WTC11 (cell line): Measurements from ENCODE around the gene ZNF532. TPM values are rescaled to one million over a fixed set of nuclear protein-coding genes. Genes with fewer than 3 reads are reported as not detected.

Experiments
- ATAC-seq: fragments of 200-7000 bp; cut with Tn5 transposase; 2 replicates; pipeline ENCODE4 v1.10.0; 2021; ENCODE audit warnings: mild to moderate bottlenecking, moderate library complexity
- CTCF ChIA-PET: fragments of 300-600 bp; sonication (Branson Sonifier 250); formaldehyde crosslinking; loops from one replicate; lab custom pipeline; 2021; ENCODE audit warnings: antibody characterized with exemption; lab: Charles Lee
- POLR2A ChIA-PET: fragments of 350-600 bp; sonication (Branson Sonifier 250); formaldehyde crosslinking; loops from one replicate; lab custom pipeline; 2021; ENCODE audit warnings: antibody characterized with exemption; lab: Charles Lee
- DNase-seq: peaks from one replicate; pipeline ENCODE4 v3.0.0; 2021; ENCODE audit warnings: low spot score
- H3K27ac Mint-ChIP-seq: 2 replicates; pipeline ENCODE4 v1.8.0; 2021; ENCODE audit warnings: mixed read lengths
- H3K27me3 Mint-ChIP-seq: 2 replicates; pipeline ENCODE4 v1.8.0; 2021; ENCODE audit warnings: low read depth, mild to moderate bottlenecking, moderate library complexity, mixed read lengths
- H3K36me3 Mint-ChIP-seq: 2 replicates; pipeline ENCODE4 v1.8.0; 2021; ENCODE audit warnings: mixed read lengths
- H3K4me1 Mint-ChIP-seq: 2 replicates; pipeline ENCODE4 v1.8.0; 2022; ENCODE audit warnings: mixed read lengths
- H3K4me3 Mint-ChIP-seq: 2 replicates; pipeline ENCODE4 v1.8.0; 2021; ENCODE audit warnings: mild to moderate bottlenecking, moderate library complexity, mixed read lengths
- H3K9me3 Mint-ChIP-seq: 2 replicates; pipeline ENCODE4 v1.8.0; 2021; ENCODE audit warnings: mixed read lengths
- AR ChIP-seq: fragments of 250-450 bp; sonication (Bioruptor Pico); IDR thresholded peaks from 2 replicates; pipeline ENCODE4 v1.9.0; 2021; ENCODE audit warnings: mild to moderate bottlenecking
- ATF3 ChIP-seq: sonication (generic); formaldehyde crosslinking; conservative IDR thresholded peaks from 2 replicates; pipeline ENCODE4 v1.8.1; 2022; ENCODE audit warnings: mild to moderate bottlenecking, missing genetic modification reagents
- CREB1 ChIP-seq: sonication (generic); formaldehyde crosslinking; IDR thresholded peaks from 2 replicates; pipeline ENCODE4 v1.8.0; 2023; ENCODE audit warnings: mild to moderate bottlenecking, missing genetic modification reagents
- EMX1 ChIP-seq: fragments of 250-450 bp; sonication (Bioruptor Pico); IDR thresholded peaks from 2 replicates; pipeline ENCODE4 v1.8.0; 2021; ENCODE audit warnings: mild to moderate bottlenecking
- ERG ChIP-seq: fragments of 250-450 bp; sonication (Bioruptor Pico); IDR thresholded peaks from 2 replicates; pipeline ENCODE4 v1.8.0; 2021; ENCODE audit warnings: mild to moderate bottlenecking
- GRHL2 ChIP-seq: fragments of 250-450 bp; sonication (Bioruptor Pico); IDR thresholded peaks from 2 replicates; pipeline ENCODE4 v1.8.0; 2022; ENCODE audit warnings: mild to moderate bottlenecking, moderate library complexity; ENCODE audit not compliant: insufficient replicate concordance, severe bottlenecking
- GTF2I ChIP-seq: fragments of 250-450 bp; sonication (Bioruptor Pico); conservative IDR thresholded peaks from 2 replicates; pipeline ENCODE4 v1.4.0; 2021; ENCODE audit warnings: mild to moderate bottlenecking
- HMGA2 ChIP-seq: fragments of 250-450 bp; sonication (Bioruptor Pico); IDR thresholded peaks from 2 replicates; pipeline ENCODE4 v1.4.0; 2021; ENCODE audit warnings: mild to moderate bottlenecking, moderate library complexity
- IRF1 ChIP-seq: sonication (generic); formaldehyde crosslinking; IDR thresholded peaks from 2 replicates; pipeline ENCODE4 v1.8.0; 2023; ENCODE audit warnings: missing genetic modification reagents
- JUN ChIP-seq: sonication (generic); formaldehyde crosslinking; IDR thresholded peaks from 2 replicates; pipeline ENCODE4 v1.8.0; 2023; ENCODE audit warnings: mild to moderate bottlenecking, missing genetic modification reagents
- MAX ChIP-seq: sonication (generic); formaldehyde crosslinking; IDR thresholded peaks from 2 replicates; pipeline ENCODE4 v1.8.0; 2022; ENCODE audit warnings: mild to moderate bottlenecking, missing genetic modification reagents
- MYBL2 ChIP-seq: sonication (generic); formaldehyde crosslinking; IDR thresholded peaks from 2 replicates; pipeline ENCODE4 v1.8.1; 2023; ENCODE audit warnings: mild to moderate bottlenecking, moderate library complexity, missing genetic modification reagents
- NFE2L1 ChIP-seq: sonication (generic); formaldehyde crosslinking; IDR thresholded peaks from 2 replicates; pipeline ENCODE4 v1.8.1; 2023; ENCODE audit warnings: missing genetic modification reagents
- NR3C1 ChIP-seq: sonication (generic); formaldehyde crosslinking; conservative IDR thresholded peaks from 2 replicates; pipeline ENCODE4 v1.8.1; 2023; ENCODE audit warnings: low read depth, mild to moderate bottlenecking, missing genetic modification reagents
- OVOL2 ChIP-seq: fragments of 250-450 bp; sonication (Bioruptor Pico); IDR thresholded peaks from 2 replicates; pipeline ENCODE4 v1.9.0; 2021; ENCODE audit warnings: mild to moderate bottlenecking, borderline replicate concordance
- SMAD3 ChIP-seq: sonication (generic); formaldehyde crosslinking; IDR thresholded peaks from 2 replicates; pipeline ENCODE4 v1.8.0; 2022; ENCODE audit warnings: missing genetic modification reagents, mild to moderate bottlenecking, borderline replicate concordance
- SMAD4 ChIP-seq: sonication (generic); formaldehyde crosslinking; IDR thresholded peaks from 2 replicates; pipeline ENCODE4 v1.8.0; 2022; ENCODE audit warnings: mild to moderate bottlenecking, missing genetic modification reagents
- SOX15 ChIP-seq: fragments of 250-450 bp; sonication (Bioruptor Pico); IDR thresholded peaks from 2 replicates; pipeline ENCODE4 v1.9.0; 2021; ENCODE audit warnings: mild to moderate bottlenecking
- SP1 ChIP-seq: sonication (generic); formaldehyde crosslinking; conservative IDR thresholded peaks from 2 replicates; pipeline ENCODE4 v1.8.1; 2022; ENCODE audit warnings: missing genetic modification reagents
- TEAD1 ChIP-seq: sonication (generic); formaldehyde crosslinking; IDR thresholded peaks from 2 replicates; pipeline ENCODE4 v1.8.0; 2022; ENCODE audit warnings: mild to moderate bottlenecking, missing genetic modification reagents
- USF1 ChIP-seq: sonication (generic); formaldehyde crosslinking; IDR thresholded peaks from 2 replicates; pipeline ENCODE4 v1.8.0; 2022; ENCODE audit warnings: mild to moderate bottlenecking, missing genetic modification reagents
- ZBTB21 ChIP-seq: sonication (generic); formaldehyde crosslinking; IDR thresholded peaks from 2 replicates; pipeline ENCODE4 v1.8.1; 2023; ENCODE audit warnings: mild to moderate bottlenecking, missing genetic modification reagents, borderline replicate concordance
- ZBTB43 ChIP-seq: sonication (generic); formaldehyde crosslinking; IDR thresholded peaks from 2 replicates; pipeline ENCODE4 v1.8.1; 2023; ENCODE audit warnings: mild to moderate bottlenecking, missing genetic modification reagents
- ZNF121 ChIP-seq: sonication (generic); formaldehyde crosslinking; IDR thresholded peaks from 2 replicates; pipeline ENCODE4 v1.8.0; 2023; ENCODE audit warnings: missing genetic modification reagents
- ZNF396 ChIP-seq: fragments of 250-450 bp; sonication (Bioruptor Pico); IDR thresholded peaks from 2 replicates; pipeline ENCODE4 v1.8.0; 2021; ENCODE audit warnings: mild to moderate bottlenecking, moderate library complexity, borderline replicate concordance
- total RNA-seq: library from RNA; stranded (reverse); gene quantifications from 3 replicates; pipeline ENCODE4 v1.2.3, GENCODE V29; 2021

ZNF532 gene
- total RNA-seq, 1 experiment from 2014 or later = 171 TPM

- no peaks in the 10 kb centered on the region; the same call in 1 of the 2 replicates for H3K27me3 Mint-ChIP-seq
- no peak overlapping the region for H3K4me3 Mint-ChIP-seq
- DNase-seq (no peak), ATAC-seq (peak; percentile 69)
- POLR2A ChIA-PET = no interaction called here
- CTCF ChIA-PET = interaction anchor here (0.7 to 1.1 kb wide), 3 partner anchors 22 to 241 kb away, joined by 3 to 4 read pairs (median 4); no protein-coding TSS in a partner anchor
- H3K27ac Mint-ChIP-seq = peak overlapping the region; percentile 83
- TF ChIP-seq MAX = no peak
- TF ChIP-seq ZBTB21 = no peak
- no peak for TF ChIP-seq ZBTB43 (CRISPR knock-in tag)
- TF ChIP-seq ATF3 (CRISPR knock-in tag) = no peak
- TF ChIP-seq JUN (CRISPR knock-in tag) = no peak
- no peak for TF ChIP-seq IRF1 (CRISPR knock-in tag)
- peaks cover 3% of the 10 kb centered on the region; the same call in 1 of the 2 replicates for H3K36me3 Mint-ChIP-seq
- H3K4me1 Mint-ChIP-seq = peaks cover 38% of the 10 kb centered on the region
- peaks cover 10% of the 10 kb centered on the region for H3K9me3 Mint-ChIP-seq
Observed at GRCh38 chr18:59005262-59005661, 140.6 kb downstream of the ZNF532 start.

GRCh38 chr18:59006461-59007067 is 141.9 kb downstream of the ZNF532 start:
- peaks cover 10% of the 10 kb centered on the region for H3K9me3 Mint-ChIP-seq
- H3K36me3 Mint-ChIP-seq = peaks cover 3% of the 10 kb centered on the region; the same call in 1 of the 2 replicates
- no peak for TF ChIP-seq HMGA2 (CRISPR knock-in tag)
- no peak for TF ChIP-seq AR (CRISPR knock-in tag)
- TF ChIP-seq TEAD1 (CRISPR knock-in tag) = no peak
- TF ChIP-seq ERG (CRISPR knock-in tag) = no peak
- no peak for TF ChIP-seq ZNF396

GRCh38 chr18:59008302-59008974 is 143.8 kb downstream of the ZNF532 start:
- Mint-ChIP-seq H3K27me3 (no peaks in the 10 kb centered on the region; the same call in 1 of the 2 replicates), H3K36me3 (peaks cover 3% of the 10 kb centered on the region; the same call in 1 of the 2 replicates), H3K4me1 (peaks cover 26% of the 10 kb centered on the region), H3K27ac (peak overlapping the region; percentile 89), H3K9me3 (peaks cover 10% of the 10 kb centered on the region), H3K4me3 (peak overlapping the region; percentile 14; the same call in 1 of the 2 replicates)
- POLR2A ChIA-PET = interaction anchor here (0.6 to 0.7 kb wide), 3 partner anchors 33 to 526 kb away, joined by 3 read pairs; no protein-coding TSS in a partner anchor
- CTCF ChIA-PET = interaction anchor here (0.6 to 1.4 kb wide), 9 partner anchors 35 to 245 kb away, joined by 3 to 5 read pairs (median 3); no protein-coding TSS in a partner anchor
- DNase-seq (no peak), ATAC-seq (peak; percentile 75)
- TF ChIP-seq NFE2L1 (CRISPR knock-in tag) (no peak), SMAD4 (CRISPR knock-in tag) (no peak), ZNF396 (no peak), NR3C1 (no peak), SMAD3 (no peak), CREB1 (CRISPR knock-in tag) (no peak), ZNF121 (CRISPR knock-in tag) (no peak), USF1 (CRISPR knock-in tag) (no peak), GRHL2 (CRISPR knock-in tag) (no peak), SP1 (no peak), EMX1 (CRISPR knock-in tag) (no peak), MYBL2 (CRISPR knock-in tag) (no peak), GTF2I (CRISPR knock-in tag) (no peak), SOX15 (no peak), TEAD1 (CRISPR knock-in tag) (no peak), OVOL2 (CRISPR knock-in tag) (no peak)

More at GRCh38 chr18:59006461-59007067, 141.9 kb downstream of the ZNF532 start:
- H3K4me1 Mint-ChIP-seq = peaks cover 31% of the 10 kb centered on the region
- H3K27me3 Mint-ChIP-seq = no peaks in the 10 kb centered on the region; the same call in 1 of the 2 replicates
- ATAC-seq (no peak), DNase-seq (no peak)
- H3K4me3 Mint-ChIP-seq = no peak overlapping the region
- no peak overlapping the region for H3K27ac Mint-ChIP-seq
- CTCF ChIA-PET = interaction anchor here (0.9 kb wide), 1 partner anchor 213 kb away, joined by 3 read pairs; no protein-coding TSS in a partner anchor
- POLR2A ChIA-PET = no interaction called here
